Right ventricle myocardium superior (tissue), 1 donor: ENCODE data around the gene MTA1. TPM values are rescaled to one million over a fixed set of nuclear protein-coding genes. Genes with fewer than 3 reads are reported as not detected.
A peak's percentile ranks its signal among the peaks of the same experiment; 100 is the strongest.

Source experiments
- ATAC-seq: fragments of 200-7000 bp; cut with Tn5 transposase; one replicate; pipeline ENCODE4 v1.9.1; 2020; ENCODE audit warnings: mild to moderate bottlenecking; ENCODE audit not compliant: poor library complexity
- DNase-seq: peaks from one replicate; pipeline ENCODE4 v3.0.0-alpha.2; 2020
- intact Hi-C: fragments of 100-400 bp; cut with DNase I; formaldehyde crosslinking; loops from one replicate; pipeline ENCODE4 v1.11.2; 2022
- total RNA-seq: library from RNA; stranded (reverse); fragmentation: NEBNext Ultra II Directional; extraction: Animal tissue kit (Norgen Biotek cat#: 25700); gene quantifications from one replicate; pipeline ENCODE4 v1.2.1, GENCODE V29; 2021
- donor health status: DM: no; HTN: yes; CAD: no; lungs with severe emphysema.

Gene MTA1
- total RNA-seq, 1 donor from 2014 or later = 191 TPM

DNA sequence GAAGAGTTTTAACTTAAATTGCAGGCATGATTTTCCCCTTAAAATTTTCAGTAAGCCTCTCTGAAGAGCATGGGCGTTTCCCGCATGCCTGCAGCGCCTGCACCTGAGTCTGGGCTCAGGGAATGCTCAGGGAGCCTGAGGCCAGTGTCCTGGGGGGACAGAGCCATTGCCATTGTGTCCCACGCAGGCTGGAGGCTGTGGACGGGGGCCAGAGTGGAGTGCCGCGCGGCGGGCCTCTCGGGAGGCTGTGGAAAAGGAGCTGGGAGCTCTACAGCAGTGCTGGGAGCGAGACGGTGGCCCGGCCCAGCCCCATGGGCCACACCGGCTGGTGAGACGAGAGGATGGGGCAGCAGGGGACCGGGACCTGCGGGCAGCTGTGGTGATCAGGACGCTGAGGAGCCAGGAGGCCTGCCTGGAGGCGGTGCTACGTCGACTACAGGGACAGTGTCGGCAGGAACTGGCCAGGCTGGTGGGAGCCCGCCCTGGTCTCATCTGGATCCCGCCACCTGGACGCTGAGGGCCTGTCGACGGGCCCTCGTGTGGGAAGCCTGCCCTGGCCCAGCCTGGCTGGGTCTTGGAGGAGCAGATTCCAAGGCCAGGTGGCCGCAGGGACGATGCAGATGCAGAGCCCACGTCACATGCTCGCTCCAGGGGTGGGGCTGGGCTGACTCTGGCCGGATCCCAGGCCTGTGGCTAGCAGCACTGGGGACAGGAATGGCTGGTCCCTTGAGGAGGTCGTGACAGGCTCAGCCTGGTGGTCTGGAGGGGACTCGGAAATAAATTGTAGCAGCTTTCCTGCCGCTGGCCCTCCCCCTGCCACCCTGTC lies 79.0 kb downstream of the MTA1 start:
- peak; percentile 38 for DNase-seq
- intact Hi-C loops = no loop called here
- ATAC-seq = no peak

DNA sequence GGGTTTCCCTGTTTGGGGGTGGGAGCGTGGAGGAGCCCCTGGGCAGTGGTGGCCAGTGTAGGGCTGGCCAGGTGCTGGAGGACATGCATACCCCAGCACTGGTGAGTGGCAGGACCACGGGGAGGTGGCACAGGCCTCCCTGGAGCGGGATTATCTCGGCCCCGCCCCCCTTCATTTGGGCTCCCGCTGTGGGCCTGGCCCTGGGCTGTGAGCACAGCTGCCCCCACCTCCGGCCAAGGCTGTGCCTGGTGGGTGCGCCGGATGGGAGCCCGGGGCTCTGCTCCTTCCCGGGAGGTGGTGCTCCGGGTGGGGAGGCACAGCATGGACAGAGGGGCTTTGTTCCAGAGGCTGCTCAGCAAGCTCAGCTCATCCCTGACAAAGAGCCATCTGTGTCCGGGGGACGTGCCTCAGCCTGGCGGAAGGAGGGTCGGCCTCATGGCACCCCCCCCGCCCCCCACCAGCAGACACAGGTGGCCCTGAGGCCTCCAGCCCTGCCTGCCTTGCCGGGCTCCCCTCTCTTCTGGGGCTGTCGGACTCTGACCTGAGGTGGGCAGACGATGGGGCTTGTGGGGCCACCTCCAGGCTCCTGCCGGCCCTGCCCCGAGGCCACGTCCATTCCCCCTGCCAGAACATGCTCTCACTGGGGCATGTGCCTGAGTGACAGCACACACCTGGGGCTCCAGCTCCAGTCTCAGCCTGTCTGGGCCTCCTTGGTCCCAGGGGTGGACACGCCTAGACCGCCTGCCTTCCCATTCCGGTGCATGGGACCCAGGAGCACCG lies 79.8 kb downstream of the MTA1 start:
- intact Hi-C loops = no loop called here
- no peak for ATAC-seq
- peak; percentile 37 for DNase-seq

DNA sequence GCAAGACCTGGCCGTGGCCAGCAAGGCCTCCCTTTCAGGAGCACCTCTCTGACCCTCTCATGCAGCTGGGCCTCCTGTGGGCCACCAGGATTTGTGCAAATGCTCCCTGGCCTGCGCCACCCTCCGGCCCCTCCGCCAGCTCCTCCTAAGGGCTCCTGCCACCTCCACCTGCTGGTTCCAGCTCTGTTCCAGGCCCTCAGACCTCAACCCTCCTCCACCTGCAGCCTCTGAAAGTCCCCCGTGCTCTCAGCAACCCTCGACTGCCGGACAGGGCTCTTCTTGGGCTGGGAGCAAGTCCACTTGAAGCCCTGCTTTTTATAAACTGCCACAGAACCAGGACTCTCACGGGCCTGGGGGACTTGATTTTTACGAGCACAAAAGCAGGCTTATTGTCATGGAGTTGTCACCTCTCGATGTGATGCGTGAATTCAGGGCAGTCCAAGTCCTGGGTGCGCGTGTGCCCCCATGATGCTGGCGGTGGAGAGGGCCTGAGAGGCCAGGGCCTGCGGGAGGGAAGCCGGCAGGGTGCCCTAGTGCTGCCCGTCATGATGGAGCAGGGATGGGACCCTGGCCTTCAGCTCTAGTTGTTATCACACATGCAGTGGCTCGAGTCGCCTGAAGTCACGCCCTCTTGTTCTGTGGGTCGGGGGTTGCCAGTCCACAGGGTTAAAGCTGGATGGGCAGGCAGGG lies 80.6 kb downstream of the MTA1 start:
- no peak for ATAC-seq
- DNase-seq = no peak
- intact Hi-C loops = no loop called here

DNA sequence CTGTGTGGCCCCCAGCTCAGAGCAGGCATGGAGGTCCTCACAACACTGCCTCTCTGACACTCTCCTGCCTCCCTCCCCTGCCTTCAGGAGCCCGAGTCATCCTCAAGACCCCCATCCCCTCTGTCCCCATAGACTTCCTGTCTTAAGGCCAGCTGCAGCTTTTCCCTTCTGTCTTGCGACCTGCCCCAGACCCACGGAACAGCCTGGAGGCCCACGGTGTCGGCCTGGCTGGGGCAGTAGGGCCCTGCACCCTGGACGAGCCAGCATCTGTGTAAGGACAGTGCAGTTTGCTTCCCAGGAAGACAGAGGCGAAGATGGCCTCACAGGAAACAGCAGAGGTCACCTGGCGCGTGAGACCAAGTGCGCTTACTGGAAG lies 81.1 kb downstream of the MTA1 start:
- DNase-seq (no peak), ATAC-seq (no peak)
- intact Hi-C loops = no loop called here

DNA sequence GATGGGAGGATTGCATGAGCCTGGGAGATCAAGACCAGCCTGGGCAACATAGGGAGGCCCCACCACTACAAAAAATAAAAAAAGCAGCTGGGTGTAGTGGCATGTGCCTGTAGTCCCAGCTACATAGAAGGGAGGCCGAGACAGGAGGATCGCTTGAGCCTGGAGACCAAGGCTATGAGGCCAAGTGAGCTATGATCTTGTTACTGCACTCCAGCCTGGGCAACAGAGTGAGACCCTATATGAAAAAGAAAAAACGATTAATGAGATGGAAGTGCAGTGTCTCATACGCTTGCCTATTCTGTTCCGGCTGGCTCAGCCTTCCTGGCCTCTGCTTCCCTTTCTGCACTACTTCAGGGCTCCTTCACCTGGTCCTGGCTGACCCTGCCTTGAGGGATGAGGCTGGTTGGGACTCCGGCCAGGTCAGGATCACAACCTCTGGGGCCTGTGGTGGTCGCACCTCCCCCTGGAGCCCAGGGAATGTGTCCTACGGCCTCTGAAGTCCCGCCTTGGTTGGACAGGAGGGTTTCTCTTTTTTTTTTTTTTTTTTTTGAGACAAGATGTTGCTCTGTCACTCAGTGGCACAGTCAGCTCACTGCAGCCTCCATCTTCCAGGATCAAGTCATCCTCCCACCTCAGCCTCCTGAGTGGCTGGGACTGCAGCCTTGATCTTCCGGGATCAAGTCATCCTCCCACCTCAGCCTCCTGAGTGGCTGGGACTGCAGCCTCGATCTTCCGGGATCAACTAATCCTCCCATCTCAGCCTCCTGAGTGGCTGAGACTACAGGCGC lies 82.1 kb downstream of the MTA1 start:
- intact Hi-C loops = no loop called here

DNA sequence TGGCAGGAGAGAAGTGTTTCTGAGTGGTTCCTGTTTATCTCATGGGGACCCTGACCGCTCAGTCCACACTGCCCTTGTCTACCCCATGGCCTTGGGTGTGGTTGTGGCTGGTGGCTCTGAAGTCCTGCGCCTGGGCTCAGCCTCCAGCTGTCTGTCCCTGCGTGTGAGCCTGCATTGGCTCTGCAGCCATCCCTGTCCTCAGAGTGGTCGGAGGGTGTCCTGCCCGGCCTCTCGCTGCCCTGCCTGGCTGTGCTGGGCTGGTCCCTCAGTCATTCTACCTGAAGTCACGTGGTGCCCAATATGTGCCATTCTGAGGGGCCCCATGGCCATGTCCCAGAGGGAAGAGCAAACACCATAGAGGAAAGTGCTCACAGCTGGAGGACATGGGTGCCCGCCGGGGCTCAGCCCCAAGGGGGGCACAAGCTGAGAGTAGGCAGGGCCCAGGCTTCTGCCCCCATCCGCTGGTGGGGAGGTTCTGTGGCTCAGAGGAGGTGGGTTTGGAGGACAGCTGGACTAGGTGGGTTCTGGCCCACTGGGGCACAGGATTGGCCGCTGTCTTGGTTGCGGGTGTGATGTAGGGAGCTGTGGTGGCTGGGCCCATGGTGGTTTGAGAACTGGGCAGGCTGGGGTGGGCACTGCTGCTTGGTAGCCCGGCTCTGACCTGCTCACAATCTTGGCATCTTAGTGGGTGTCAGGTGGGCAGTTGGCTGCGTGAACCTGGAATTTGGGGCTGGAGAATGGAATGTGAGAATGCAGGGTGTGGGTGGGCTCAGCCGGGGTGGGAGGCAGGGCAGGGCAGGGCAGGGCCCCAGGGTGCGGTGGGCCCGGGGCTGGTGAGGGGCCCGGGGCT lies 83.0 kb downstream of the MTA1 start:
- no peak for ATAC-seq
- intact Hi-C loops = no loop called here
- DNase-seq = peak; percentile 30

More for the DNA sequence above, 82.1 kb downstream of the MTA1 start:
- DNase-seq (no peak), ATAC-seq (no peak)

DNA sequence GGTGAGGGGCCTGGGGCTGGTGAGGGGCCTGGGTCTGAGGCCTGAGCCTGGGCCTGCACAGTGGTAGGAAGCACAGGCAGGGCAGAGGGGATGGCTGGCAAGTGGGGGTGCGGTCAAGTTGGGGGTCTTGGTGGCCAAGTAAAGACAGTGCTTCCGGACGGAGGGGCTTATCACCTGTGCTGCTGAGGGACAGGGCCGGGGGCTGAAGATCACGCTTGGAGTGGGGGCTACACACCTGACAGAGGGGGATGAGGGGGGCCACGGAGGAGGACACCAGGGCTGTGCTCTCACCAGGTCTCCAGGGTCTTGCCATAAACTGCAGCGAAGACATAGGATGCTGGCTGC lies 83.6 kb downstream of the MTA1 start:
- DNase-seq = no peak
- intact Hi-C loops = no loop called here
- no peak for ATAC-seq

DNA sequence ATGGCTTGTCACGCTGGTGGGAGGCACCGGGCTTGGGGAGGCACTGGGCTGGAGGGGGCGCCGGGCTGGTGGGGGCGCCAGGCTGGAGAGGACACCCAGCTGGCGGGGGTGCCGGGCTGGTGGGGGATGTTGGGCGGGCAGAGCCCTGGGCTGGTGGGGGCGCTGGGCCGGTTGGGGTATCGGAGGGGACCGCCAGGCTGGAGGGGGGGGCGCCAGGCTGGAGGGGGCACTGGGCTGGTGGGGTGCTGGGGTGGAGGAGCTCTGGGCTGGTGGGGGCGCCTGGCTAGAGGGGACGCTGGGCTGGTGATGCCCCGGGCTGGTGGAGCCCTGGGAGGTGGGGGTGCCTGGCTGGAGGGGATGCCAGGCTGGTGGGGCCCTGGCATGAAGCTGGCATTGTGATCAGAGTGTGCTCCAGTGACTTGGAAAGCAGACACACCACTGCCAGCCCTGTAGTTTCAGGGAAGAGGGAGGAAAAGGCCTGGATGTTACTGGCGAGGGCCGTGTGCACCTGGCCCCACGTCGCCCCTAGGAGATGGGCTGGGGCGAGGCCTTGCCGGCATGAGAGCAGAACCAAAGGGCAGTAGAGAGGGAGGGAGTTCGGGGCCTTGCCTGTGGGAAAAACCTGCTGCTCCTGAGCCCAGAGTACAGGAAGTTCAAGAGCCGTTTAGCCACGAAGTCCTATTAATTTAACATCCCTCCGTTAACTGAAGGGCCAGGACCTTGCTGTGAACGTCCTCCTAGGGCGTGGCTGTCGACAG lies 84.5 kb downstream of the MTA1 start:
- ATAC-seq (no peak), DNase-seq (peak; percentile 29)
- intact Hi-C loops = no loop called here

DNA sequence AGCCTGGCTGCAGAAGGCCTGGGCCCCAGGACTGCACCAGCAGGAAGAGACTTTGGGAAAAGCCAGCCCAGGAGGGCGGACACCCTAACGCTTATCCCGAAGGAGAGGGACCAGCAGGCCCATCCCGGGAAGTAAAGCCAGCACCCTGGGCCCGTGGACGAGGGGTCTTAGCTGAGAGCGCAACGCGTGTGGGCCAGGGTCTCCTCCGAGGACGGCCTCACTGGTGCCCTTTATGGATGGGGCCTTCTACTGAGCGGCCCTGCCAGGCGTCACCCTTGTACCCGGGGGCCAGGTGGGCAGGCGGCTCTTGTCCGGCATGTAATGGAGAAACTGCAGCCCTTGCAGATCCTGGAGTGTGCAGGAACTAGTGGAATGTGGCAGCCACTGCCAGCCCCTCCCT lies 85.5 kb downstream of the MTA1 start:
- no peak for ATAC-seq
- intact Hi-C loops = no loop called here
- peak; percentile 33 for DNase-seq

DNA sequence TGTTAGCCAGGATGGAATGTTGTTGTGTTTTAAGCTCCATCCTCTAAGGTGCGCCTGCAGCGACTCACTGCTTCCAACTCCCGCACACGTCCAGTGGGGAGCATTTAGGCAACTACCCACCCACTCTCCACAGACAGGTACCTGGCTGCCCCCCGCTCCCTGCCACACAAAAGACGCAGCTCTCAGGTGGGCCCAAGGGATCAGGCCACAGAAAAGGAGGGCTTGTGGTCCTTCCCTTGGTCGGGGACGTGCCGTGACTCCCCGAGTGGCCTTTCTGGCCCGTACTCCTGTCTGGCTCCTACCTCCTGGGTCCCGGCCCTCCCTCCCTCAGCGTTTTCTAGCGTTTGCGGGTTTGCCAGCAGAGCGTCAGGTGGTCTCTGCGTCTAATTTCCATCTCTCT lies 87.6 kb downstream of the MTA1 start:
- intact Hi-C loops = no loop called here
- DNase-seq = peak; percentile 33
- ATAC-seq = no peak

DNA sequence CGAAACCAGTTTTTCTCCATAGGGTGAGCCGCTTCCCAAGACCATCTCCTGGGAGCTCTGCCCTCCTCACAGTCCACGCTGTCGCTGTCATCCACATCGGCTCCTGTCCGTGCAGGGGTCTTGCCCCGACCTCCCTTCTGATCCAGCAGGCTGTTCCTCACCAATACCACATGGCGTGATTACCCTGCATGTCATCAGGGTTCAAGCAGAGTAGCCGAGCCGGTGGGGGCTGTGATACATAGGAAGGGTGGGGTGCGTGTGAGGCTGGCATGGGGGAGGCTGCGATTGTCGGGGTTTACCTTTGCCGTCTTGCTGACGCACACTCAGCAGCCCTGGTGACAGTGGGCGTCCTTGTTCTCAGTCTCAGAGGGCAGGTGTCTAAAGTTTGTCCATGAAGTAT lies 88.4 kb downstream of the MTA1 start:
- intact Hi-C loops = no loop called here
- no peak for DNase-seq

DNA sequence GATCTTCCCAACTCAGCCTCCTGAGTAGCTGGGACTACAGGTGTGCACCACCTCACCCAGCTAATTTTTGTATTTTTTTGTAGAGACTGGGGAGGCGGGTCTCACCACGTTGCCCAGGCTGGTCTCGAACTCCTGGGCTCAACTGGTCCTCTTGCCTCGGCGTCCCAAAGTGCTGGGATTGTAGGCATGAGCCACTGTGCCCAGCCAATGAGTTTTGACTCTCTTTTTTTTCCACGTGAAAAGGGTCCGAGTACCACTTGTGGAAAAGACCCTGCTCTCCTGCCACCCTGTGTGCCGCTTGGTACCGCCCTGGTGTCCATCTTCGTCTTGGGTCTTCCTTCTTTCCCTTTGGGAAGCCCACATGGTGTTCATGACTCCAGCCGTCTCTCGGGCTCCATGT lies 89.0 kb downstream of the MTA1 start:
- DNase-seq = no peak
- intact Hi-C loops = no loop called here
- no peak for ATAC-seq

More for the DNA sequence above, 88.4 kb downstream of the MTA1 start:
- ATAC-seq = no peak

DNA sequence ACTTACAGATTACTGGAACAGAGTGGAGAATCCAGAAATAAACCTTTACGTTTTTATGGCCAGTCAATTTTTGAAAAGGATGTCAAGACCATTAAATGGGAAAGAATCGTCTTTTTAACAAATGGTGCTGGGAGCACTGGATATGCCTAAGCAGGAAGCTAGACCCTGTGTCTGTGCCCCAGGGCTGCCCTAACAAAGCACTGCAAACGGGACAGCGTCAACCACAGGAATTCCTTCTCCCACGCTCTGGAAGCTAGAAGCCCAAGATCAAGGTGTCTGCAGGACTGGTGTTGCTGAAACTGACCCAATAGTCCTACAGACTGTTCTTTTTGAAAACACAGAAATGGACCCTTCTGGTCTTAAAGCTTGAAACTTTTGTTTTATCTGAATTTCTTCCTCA lies 97.5 kb downstream of the MTA1 start:
- ATAC-seq (no peak), DNase-seq (no peak)
- intact Hi-C loops = no loop called here

DNA sequence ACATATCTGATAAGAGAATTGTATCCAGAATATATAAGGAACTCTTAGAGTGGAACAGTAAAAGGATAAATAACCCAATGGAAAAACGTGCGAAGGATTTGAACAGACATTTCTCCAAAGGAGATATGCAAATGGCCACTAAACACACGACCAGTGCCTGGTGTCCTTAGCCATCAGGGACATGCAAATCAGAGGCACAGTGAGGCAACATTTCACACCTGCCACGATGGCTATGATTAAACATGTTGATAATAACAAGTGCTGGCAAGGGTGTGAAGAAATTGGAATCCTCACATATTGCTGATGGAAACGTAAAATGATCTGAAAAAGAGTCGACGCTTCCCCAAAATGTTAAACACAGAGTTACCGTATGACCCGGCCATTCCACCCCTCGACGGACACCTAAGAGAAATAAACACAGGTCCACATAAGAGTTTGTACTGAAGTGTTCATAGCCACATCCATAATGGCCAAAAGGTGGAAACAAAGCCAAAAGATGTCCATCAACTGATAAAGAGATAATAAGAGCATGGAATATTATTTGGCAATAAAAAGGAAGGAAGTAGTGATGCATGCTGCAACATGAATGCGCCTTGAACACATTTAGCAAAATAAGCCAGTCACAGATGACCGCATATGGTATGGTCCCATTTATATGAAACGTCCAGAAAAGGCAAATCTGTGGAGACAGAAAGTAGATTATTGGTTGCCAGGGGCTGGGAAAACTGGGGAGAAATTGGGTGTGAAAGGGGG lies 100.5 kb downstream of the MTA1 start:
- DNase-seq (no peak), ATAC-seq (no peak)
- intact Hi-C loops = no loop called here
